ENCODE data around the gene CEP104.

DNA sequence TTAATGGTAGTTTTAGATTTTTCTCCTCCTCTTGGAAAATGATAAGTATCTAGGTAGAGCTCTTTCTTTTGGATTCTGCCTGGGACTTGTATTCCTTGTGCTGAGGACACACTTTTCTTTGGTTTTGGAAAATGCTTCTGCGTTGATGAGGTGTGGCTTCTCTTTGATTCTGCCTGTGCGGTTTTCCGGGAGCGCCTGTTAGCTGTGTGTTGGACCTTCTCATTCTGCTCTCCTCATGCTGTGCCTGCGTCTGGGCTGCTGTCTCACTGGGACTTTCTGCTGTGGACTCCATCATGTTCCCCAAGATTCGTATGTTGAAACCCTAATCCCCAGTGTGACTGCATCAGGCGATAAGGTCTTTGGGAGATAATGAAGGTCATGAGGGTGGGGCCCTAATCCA lies 22.1 kb upstream of the CEP104 start:
- TF ChIP-seq, protein P1, sequence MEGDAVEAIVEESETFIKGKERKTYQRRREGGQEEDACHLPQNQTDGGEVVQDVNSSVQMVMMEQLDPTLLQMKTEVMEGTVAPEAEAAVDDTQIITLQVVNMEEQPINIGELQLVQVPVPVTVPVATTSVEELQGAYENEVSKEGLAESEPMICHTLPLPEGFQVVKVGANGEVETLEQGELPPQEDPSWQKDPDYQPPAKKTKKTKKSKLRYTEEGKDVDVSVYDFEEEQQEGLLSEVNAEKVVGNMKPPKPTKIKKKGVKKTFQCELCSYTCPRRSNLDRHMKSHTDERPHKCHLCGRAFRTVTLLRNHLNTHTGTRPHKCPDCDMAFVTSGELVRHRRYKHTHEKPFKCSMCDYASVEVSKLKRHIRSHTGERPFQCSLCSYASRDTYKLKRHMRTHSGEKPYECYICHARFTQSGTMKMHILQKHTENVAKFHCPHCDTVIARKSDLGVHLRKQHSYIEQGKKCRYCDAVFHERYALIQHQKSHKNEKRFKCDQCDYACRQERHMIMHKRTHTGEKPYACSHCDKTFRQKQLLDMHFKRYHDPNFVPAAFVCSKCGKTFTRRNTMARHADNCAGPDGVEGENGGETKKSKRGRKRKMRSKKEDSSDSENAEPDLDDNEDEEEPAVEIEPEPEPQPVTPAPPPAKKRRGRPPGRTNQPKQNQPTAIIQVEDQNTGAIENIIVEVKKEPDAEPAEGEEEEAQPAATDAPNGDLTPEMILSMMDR (IDR thresholded peaks at IDR 0.05; ENCODE audit: poor library complexity), result no peak
- no peak for TF ChIP-seq EZH2 (IDR thresholded peaks at IDR 0.05; ENCODE audit: borderline replicate concordance)
- no peak for TF ChIP-seq EZH2phosphoT487 (IDR thresholded peaks at IDR 0.05; ENCODE audit: low read depth, severe bottlenecking, unreplicated experiment)
